GM18526 (cell line): ENCODE data around the gene JMJD1C.
A peak's percentile ranks its signal among the peaks of the same experiment; 100 is the strongest.

Source experiments
- POLR2A ChIP-seq: IDR thresholded peaks from 3 replicates; pipeline ENCODE4 v1.6.1; 2011; ENCODE audit not compliant: insufficient read length; ENCODE audit errors: extremely low read depth

JMJD1C gene

DNA sequence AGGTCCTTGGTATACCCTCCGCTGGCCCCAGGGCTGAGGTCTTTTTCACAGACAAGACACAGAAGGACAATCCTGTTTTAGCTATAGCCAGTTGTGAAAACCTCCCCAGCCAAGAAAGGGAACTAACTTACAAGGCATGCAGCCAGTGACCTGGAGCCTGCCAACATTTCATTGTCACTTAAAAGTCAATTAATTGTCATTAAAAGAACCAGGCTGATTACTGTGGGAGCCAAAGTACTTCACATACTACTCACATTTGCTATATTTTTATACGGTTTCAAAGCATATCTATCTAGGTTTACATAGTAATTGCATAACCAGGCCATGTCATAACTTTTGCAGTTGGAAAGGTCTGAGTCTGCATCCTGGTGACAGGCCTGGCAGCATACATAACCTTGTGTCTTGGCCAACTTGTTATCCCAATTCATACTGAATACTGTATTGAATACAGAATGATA, 301.6 kb downstream of the JMJD1C start:
- no peak for TF ChIP-seq POLR2A

DNA sequence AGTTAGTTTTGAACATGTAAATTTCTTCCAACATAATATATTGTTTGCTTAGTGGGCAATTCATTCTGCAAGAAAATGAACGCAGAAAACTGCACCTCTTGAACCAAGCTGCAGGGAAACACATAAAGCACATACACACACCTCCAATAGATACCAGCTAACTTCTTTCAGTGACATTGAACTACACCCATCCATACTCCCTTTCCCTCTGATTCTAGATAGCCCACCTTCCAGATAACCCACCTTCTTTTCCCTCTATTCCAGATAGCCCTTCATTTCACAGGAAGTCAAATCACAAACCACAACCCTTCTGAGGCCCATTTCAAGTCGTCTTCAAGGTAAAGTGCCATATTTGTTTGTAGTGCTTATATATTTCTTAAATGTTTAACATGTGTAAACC, 304.2 kb downstream of the JMJD1C start:
- no peak for TF ChIP-seq POLR2A

DNA sequence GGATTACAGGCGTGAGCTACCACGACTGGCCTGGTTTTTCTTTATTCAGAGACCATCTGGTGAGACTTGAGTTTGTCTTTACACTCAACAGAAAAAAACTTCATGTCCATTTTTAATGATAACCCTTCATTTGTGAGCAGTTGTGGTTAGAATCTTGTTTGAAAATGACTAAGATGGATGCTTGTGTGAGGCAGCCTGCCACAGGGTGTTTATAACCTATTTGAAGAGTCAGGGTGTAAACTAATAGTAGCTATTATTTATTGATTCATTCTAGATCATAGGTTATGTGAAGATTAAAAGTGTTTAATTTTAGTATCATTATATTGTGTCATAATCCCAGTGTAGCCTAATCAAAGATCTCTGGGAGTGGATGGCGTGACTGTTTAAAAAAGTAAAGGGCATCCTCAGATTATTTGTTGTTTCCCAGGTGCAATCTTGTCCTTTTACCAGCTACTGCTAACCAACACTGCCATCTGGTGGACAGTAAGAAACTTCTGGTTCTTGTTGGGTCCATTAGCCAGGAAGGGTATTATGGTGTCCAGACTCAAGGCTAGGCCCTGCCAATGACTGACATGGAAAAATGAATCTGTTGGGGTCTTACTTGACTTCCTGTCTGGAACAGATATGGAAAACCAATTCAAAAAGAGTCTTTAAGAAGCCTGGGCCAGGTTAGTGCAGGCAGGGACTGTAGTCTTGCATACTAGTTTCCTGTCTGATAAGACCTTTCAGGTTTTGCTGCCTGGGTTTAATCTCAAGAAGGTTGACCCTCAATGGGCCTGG, 307.7 kb downstream of the JMJD1C start:
- no peak for TF ChIP-seq POLR2A

DNA sequence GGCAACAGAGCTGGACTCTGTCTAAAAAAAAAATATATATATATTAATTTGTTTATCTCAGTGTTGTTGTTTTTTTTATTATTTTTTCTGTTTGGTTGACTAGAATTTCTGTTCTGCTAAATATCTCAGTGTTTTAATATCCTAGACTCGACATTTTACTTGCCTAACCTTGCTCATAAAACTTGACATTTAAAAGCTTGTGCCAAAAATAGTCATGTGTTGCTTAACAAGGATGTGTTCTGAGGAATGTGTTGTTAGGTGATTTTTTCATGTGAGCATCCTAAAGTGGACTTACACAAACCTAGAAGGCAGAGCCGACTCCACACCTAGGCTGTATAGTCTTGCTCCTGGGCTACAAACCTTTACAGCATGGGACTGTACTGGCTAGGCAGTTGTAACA, 309.5 kb downstream of the JMJD1C start:
- no peak for TF ChIP-seq POLR2A

DNA sequence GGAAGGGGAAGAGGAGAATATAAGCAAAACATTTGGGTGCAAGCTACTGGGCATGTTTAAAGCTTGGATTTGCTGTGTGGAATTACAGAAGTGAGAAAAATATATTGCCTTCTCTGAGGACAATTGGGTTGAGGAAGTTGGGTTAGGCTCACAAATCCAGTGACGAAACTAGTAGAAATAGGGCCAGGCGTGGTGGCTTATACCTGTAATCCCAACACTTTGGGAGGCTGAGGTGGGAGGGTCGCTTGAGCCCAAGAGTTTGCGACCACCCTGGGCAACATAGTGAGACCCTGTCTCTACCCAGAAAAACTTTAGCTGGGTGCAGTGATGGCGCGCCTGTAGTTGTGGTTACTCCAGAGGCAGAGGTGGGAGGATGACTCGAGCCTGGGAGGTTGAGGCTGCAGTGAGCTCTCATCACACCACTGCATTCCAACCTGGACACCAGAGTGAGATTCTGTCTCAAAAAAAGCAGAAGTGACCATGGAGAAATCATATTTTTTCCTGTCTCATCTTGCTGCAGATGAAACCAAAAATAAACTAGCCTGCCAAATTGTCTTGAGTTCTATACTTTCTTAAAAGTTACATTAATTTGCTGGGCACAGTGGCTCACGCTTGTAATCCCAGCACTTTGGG, 310.3 kb downstream of the JMJD1C start:
- no peak for TF ChIP-seq POLR2A

DNA sequence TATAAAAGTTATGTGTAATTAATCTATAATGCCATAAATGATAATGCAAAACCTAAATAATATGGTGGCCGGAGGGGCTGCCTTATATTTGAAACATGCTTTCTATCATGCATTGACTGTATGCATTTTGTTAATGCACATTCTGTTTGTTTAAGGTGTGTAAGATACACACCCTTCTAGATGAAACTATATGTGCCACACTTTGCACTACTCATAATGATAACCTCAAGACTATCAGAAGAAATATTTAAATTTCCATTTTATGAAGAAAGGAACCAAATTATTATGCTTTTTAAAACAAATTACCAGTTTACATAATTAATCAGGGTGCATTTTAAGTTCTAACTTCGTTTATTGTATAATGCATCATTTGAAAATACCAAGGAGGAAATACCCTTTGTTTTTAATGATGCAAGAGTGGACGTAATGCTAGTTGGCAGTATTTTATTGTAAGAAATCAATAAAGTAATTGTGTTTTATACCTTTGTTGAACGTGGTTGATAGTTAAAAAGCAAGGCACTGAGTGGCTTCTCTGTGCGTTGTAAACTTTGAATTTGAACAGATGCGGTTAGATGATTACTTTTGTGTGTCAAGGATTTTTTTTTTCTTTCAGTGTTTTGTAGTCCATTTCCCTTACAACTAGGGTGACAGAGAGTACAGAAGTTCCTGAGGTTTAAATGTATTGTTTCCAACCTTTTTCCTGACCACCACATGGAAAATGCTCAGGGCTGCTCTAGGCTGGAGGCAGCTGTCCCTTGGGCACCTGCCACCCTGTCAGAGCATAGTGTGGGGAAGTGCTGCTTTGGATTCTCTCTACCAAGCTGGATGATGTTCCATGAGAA, 311.0 kb downstream of the JMJD1C start:
- TF ChIP-seq POLR2A: no peak

DNA sequence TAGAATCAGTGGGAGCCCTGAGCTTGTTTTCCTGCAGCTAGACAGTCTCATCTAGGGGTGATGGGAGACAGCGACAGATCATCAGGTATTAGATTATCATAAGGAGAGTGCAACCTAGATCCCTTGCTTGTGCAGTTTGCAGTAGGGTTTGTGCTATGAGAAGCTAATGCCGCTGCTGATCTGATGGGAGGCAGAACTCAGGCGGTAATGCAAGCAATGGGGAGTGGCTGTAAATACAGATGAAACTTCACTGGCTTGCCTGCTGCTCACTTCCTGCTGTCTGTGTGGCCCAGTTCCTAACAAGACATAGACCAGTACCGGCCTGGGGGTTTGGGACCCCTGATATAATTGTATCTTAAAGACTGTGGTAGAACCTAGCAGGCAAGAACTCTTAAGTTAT, 315.0 kb downstream of the JMJD1C start:
- TF ChIP-seq POLR2A: no peak

DNA sequence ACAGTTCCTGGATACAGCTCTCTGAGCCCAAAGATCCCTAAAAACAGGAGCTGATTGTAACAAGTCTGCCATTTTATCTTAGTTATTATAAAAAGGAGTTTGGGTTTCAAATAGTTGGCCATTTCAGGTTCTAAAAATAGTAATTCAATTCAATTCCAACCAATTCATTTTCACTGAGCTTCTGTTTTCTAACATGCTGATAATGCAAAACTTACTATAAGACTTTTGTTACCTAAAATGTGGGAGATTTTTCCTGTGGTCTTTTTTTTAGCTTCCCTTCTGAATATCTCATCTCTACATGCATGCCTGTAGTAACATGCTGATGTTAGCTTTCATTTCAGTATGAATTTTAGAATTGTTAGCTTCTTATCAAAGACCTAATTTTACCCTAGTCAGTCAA, 319.3 kb downstream of the JMJD1C start:
- no peak for TF ChIP-seq POLR2A

DNA sequence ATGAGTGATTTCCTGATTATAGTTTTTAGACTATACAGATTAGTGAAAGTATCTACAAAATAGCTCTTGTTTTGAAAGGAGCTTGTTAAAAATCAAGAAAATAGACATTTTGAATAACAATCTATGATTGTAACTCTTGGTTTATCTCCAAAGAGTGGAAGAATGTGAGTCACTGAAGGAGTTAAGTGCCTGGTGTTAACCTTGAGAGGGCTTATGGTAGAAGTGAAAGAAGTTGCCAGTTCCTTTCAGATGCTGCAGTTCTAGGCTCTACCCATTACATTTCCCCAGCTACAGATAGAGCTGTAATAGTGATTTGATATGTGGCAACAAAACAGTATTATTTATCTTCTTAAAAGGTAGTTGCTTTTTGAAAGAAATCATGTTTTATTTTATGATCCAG, 320.0 kb downstream of the JMJD1C start:
- TF ChIP-seq POLR2A: no peak

DNA sequence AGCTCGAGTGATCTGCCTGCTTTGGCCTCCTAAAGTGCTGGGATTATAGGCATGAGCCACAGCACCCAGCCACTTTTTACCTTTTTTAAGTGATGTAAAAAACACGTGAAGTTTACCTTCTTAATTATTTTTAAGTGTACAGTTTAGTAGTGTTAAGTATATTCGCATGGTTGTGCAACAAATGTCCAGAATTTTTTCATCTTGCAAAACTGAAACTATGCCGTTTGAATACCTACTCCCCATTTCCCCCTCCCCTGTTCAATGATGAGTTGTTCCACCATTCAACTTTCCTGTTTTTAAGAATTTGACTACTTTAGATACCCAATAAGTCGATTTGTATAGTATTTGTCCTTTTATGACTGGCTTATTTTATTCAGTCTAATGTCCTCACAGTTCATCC, 321.8 kb downstream of the JMJD1C start:
- no peak for TF ChIP-seq POLR2A

DNA sequence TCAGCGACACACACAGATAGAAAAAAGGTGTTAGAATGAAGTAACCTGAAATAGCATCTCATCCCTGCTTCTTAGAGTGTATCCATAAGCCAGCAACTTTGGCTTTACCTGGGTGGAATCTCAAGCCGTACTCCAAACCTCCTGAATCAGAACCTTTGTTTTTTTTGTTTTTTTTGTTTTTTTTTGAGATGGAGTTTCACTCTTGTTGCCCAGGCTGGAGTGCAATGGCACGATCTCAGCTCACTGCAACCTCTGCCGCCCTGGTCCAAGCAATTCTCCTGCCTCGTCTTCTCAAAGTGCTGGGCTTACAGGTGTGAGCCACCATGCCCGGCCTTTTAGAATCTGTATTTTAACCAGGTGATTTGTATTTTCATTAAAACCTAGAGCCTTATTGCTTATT, 323.6 kb downstream of the JMJD1C start:
- TF ChIP-seq POLR2A: no peak

DNA sequence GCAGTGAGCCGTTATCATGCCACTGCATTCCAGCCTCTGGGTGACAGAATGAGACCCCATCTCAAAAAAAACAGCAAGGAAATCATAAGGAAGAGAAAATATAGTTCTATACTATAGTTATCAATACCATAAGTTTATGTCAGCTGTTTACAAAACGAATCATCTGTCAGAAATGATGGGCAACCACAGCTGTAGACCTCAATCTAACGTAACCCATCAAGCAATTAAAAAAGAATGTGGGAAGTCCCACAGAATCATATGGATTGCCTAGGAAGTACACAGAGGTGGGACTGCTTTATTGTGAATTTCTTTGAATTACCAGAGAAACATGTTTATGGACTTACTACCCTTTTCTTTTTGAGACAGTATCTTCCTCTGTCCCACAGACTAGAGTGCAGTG, 325.7 kb downstream of the JMJD1C start:
- no peak for TF ChIP-seq POLR2A

DNA sequence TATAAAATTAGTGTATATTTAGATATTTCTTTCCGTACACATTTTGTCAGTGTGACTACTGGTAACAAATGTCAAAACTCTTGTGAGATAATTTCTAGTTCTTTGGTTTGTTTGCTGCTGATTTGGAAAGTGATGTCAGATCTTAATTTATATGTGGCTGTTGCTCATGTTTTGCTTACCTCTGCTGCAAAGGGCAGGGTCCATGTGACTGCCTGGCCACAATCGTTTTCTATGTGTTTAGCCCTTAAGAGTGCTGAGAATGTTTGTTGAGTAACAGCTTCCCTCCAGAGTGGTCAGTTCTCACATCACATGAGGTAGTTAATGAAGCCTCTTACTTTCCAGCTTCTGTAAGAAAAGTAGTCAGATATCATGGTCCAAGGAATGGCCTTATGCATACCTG, 328.5 kb downstream of the JMJD1C start:
- no peak for TF ChIP-seq POLR2A

DNA sequence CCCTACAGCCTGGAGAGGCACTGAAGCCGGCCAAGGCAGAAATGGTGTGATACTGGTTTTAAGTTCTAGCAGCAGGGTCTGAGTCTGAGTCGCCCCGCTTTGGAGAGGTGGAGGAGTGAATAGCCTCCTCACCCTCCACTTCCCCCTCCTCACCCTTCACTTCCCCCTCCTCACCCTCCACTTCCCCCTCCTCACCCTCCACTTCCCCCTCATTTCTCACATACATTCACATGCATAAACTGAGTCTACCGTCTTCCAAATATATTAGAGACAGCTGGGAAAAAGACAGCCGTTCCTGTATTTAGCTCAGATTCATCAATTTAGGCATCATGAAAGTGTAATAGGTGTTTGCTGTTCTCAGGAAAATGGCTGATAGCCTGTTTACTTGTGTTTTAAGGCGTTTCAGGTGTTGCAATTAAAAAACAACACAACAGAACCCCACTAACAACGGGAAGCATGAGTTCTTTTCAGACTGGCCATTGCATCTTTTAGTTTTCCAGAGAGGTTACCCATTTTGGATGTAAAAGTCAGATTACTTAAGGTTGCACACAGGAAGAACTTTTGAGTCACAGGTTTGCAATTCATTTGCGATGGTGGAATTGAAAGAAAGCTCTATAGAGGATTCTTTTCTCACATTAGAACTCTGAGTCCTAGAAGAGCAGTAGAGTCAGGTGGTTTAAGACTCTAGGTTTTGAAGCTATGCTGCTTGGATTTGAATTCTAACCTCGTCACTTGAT, 331.8 kb downstream of the JMJD1C start:
- TF ChIP-seq POLR2A: no peak

DNA sequence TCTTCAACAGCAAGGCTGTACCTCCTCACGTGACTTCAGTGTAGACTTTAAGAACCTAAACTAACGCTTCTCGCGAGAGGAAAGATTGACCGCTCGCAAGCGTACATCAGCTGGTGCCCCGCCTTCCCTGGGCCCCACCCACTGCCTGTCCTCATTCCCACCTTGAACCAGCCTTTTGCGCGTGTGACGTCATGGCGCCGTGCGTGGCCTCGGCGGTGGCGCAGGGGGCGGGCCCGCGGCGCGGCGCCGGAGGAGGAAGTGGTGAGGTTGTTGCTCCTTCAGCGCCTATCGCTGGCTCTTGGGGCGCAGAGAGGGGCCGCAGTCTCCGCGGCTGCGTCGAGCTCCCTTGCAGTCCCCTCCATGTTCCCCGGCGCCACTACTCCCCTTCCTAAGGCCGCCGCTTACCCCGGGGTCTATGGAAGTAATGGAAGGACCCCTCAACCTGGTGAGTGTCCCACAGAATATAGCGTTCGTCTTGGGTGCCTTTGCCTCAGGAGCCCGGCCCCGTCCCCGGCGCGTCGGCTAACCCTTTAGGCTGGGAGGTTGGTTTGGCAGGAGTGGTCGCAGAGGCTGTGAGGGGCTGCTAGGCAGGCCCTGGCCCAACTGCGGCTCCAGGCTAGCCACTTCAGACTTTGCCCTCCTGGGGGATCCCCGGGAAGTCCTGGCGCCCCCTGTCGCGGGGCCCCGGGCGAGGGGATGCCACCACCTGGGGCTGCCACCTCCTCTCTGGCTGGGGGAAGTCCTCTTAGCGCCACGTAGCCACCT, 332.5 kb downstream of the JMJD1C start, which contains the start of gene NRBF2:
Gene NRBF2 (plus strand): TSS at position 273 of the 765 bp plus-strand sequence. CDS start 143 bp downstream, at position 416.
- peak; percentile 98 for TF ChIP-seq POLR2A

DNA sequence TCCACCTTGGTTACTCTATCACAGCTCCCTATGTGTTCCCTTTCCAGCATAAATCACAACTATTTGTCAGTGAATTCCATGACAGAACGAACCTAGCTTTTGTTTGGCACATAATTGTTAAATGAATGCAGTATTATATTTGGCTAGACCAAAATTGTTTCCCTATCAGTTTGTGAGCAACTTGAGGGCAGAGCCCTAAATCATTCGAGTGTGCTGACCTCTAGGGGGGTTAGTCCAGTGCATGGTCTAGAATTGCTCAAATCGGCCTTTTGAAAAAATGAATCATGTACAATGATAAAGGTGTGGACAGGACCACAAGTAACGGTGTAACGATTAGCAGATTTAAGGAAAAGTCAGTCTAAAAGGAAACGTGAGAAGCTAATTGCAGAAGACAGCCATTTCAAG, 333.1 kb downstream of the JMJD1C start:
- no peak for TF ChIP-seq POLR2A
